Caco-2 (cell line): ENCODE results near the gene RIF1. TPM values are rescaled to one million over a fixed set of nuclear protein-coding genes. Genes with fewer than 3 reads are reported as not detected.

Source experiments
- BruUV-seq: library from RNA; stranded (reverse); fragments of 400-500 nt; replicated peaks from 2 replicates; lab custom pipeline; 2021; lab: Mats Ljungman, UMichigan
- CTCF ChIA-PET: fragments of 300-600 bp; sonication (Branson Sonifier 250); formaldehyde crosslinking; loops from one replicate; lab custom pipeline; 2022; ENCODE audit warnings: antibody characterized with exemption; lab: Charles Lee
- POLR2A ChIA-PET: fragments of 300-600 bp; sonication (Branson Sonifier 250); formaldehyde crosslinking; loops from one replicate; lab custom pipeline; 2022; ENCODE audit warnings: antibody characterized with exemption; lab: Charles Lee
- DNase-seq, 2 experiments: peaks; one replicate each; pipeline versions ENCODE4 v3.0.0 to v3.0.0-alpha.2; 2020 to 2022
- H3K27me3 ChIP-seq: replicated peaks from 2 replicates; pipeline ENCODE4 v1.6.0; 2011; ENCODE audit warnings: low read length; ENCODE audit not compliant: control insufficient read depth, insufficient read depth
- H3K36me3 ChIP-seq: 2 replicates; pipeline ENCODE4 v1.5.1; 2011; ENCODE audit warnings: low read length; ENCODE audit not compliant: control insufficient read depth, insufficient read depth
- H3K4me1 ChIP-seq: fragments of 250-450 bp; sonication (Bioruptor Pico); 2 replicates; pipeline ENCODE4 v1.5.1; 2020; ENCODE audit warnings: mild to moderate bottlenecking
- H3K4me3 ChIP-seq: 2 replicates; pipeline ENCODE4 v1.5.1; 2011; ENCODE audit warnings: low read depth, mild to moderate bottlenecking, control low read depth, low read length
- H3K9me3 ChIP-seq: fragments of 250-450 bp; sonication (Bioruptor Pico); 2 replicates; pipeline ENCODE4 v1.5.1; 2020; ENCODE audit warnings: mild to moderate bottlenecking, moderate library complexity
- H3K27ac Mint-ChIP-seq: one replicate; pipeline ENCODE4 v1.8.0; 2022; ENCODE audit warnings: mixed read lengths; ENCODE audit not compliant: unreplicated experiment
- H3K27me3 Mint-ChIP-seq: one replicate; pipeline ENCODE4 v1.8.0; 2022; ENCODE audit warnings: mixed read lengths; ENCODE audit not compliant: insufficient read depth, unreplicated experiment
- H3K36me3 Mint-ChIP-seq: one replicate; pipeline ENCODE4 v1.8.0; 2022; ENCODE audit warnings: mild to moderate bottlenecking, mixed read lengths; ENCODE audit not compliant: insufficient read depth, unreplicated experiment
- H3K4me1 Mint-ChIP-seq: one replicate; pipeline ENCODE4 v1.8.0; 2022; ENCODE audit warnings: low read depth, mixed read lengths; ENCODE audit not compliant: unreplicated experiment
- H3K4me3 Mint-ChIP-seq: one replicate; pipeline ENCODE4 v1.8.0; 2022; ENCODE audit warnings: mild to moderate bottlenecking, moderate library complexity, mixed read lengths; ENCODE audit not compliant: unreplicated experiment
- H3K9me3 Mint-ChIP-seq: one replicate; pipeline ENCODE4 v1.8.0; 2022; ENCODE audit warnings: mixed read lengths; ENCODE audit not compliant: unreplicated experiment
- intact Hi-C: fragments of 100-400 bp; cut with micrococcal nuclease; formaldehyde crosslinking; loops from one replicate; pipeline ENCODE4 v1.10.0; 2022; ENCODE audit not compliant: unreplicated experiment
- total RNA-seq: library from RNA; stranded (reverse); gene quantifications from 2 replicates; pipeline ENCODE4 v1.2.3, GENCODE V29; 2022
- TF ChIP-seq, protein P1 (sequence below), 2 experiments: fragments of 200-600 bp in 1 of 2; IDR thresholded peaks; 1 replicate in 1 of 2; 2 replicates in 1 of 2; pipeline versions ENCODE4 v1.5.1 to v1.8.0; 2011 to 2022; ENCODE audit warnings: antibody characterized with exemption in 1 of 2, control low read depth in 1 of 2, inconsistent platforms in 1 of 2, low read depth in 1 of 2, low read length in 1 of 2, mild to moderate bottlenecking in 1 of 2, moderate library complexity in 1 of 2; ENCODE audit not compliant: insufficient read depth in 1 of 2, severe bottlenecking in 1 of 2, unreplicated experiment in 1 of 2

The RIF1 gene
- total RNA-seq, 1 experiment from 2014 or later, result 63.9 TPM

DNA sequence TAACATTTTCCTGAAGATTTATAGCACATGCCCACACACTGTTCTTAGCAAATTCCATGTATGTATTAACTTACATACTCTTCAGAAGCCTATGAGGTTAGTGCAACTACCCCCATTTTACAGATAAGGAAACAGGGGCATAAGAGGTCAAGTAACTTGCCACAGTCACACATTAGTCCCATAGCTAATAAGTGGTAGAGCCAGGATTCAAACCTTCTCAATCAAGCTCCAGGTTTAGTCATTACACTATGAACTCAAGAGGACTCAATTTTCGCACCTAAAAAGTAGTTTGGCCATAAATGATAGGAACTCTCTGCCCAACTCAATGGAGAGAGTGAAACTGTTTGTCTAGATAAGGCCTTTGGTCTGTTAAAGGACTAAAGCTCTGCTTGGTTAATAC lies 9.7 kb upstream of the RIF1 start:
- H3K4me3 Mint-ChIP-seq, result no peak overlapping the region
- H3K9me3 ChIP-seq, result no peaks in the 10 kb centered on the region
- ChIA-PET POLR2A (no interaction called here), CTCF (no interaction called here)
- H3K4me1 Mint-ChIP-seq, result no peaks in the 10 kb centered on the region
- no peak for DNase-seq
- intact Hi-C loops, result no loop called here
- BruUV-seq, result no TSS peak
- H3K27me3 ChIP-seq, result no peaks in the 10 kb centered on the region
- H3K4me3 ChIP-seq, result no peak overlapping the region
- H3K36me3 Mint-ChIP-seq, result no peaks in the 10 kb centered on the region
- no peaks in the 10 kb centered on the region for H3K9me3 Mint-ChIP-seq
- H3K27me3 Mint-ChIP-seq, result no peaks in the 10 kb centered on the region
- no peaks in the 10 kb centered on the region for H3K4me1 ChIP-seq
- TF ChIP-seq, protein P1, sequence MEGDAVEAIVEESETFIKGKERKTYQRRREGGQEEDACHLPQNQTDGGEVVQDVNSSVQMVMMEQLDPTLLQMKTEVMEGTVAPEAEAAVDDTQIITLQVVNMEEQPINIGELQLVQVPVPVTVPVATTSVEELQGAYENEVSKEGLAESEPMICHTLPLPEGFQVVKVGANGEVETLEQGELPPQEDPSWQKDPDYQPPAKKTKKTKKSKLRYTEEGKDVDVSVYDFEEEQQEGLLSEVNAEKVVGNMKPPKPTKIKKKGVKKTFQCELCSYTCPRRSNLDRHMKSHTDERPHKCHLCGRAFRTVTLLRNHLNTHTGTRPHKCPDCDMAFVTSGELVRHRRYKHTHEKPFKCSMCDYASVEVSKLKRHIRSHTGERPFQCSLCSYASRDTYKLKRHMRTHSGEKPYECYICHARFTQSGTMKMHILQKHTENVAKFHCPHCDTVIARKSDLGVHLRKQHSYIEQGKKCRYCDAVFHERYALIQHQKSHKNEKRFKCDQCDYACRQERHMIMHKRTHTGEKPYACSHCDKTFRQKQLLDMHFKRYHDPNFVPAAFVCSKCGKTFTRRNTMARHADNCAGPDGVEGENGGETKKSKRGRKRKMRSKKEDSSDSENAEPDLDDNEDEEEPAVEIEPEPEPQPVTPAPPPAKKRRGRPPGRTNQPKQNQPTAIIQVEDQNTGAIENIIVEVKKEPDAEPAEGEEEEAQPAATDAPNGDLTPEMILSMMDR (IDR thresholded peaks at IDR 0.05; ENCODE audit: insufficient read depth in 1 of 2, low read depth in 1 of 2, low read length in 1 of 2, severe bottlenecking in 1 of 2, unreplicated experiment in 1 of 2), result no peak
- no peaks in the 10 kb centered on the region for H3K36me3 ChIP-seq
- H3K27ac Mint-ChIP-seq, result no peak overlapping the region

DNA sequence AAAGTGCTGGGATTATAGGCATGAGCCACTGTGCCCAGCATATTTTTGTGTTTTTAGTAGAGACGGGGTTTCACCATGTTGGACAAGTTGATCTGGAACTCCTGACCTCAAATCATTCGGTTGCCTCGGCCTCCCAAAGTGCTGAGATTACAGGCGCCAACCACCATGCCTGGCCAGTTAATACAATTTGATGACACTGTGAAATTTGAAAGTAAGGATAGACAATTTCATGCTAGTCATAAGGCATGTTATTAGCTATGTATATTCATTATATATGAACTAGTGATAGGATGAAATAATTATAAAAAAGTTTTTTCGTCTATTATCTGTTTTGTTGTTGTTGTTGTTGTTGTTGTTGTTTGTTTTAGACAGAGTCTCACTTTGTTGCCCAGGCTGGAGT lies 8.6 kb upstream of the RIF1 start:
- Mint-ChIP-seq H3K4me3 (no peak overlapping the region), H3K9me3 (no peaks in the 10 kb centered on the region), H3K27ac (no peak overlapping the region), H3K27me3 (peaks cover 1% of the 10 kb centered on the region), H3K36me3 (no peaks in the 10 kb centered on the region), H3K4me1 (no peaks in the 10 kb centered on the region)
- no peak for DNase-seq
- intact Hi-C loops, result no loop called here
- no peaks in the 10 kb centered on the region for H3K36me3 ChIP-seq
- H3K4me1 ChIP-seq, result no peaks in the 10 kb centered on the region
- no peaks in the 10 kb centered on the region for H3K27me3 ChIP-seq
- POLR2A ChIA-PET, result no interaction called here
- H3K4me3 ChIP-seq, result no peak overlapping the region
- TF ChIP-seq, protein P1 (IDR thresholded peaks at IDR 0.05; ENCODE audit: insufficient read depth in 1 of 2, low read depth in 1 of 2, low read length in 1 of 2, severe bottlenecking in 1 of 2, unreplicated experiment in 1 of 2), result no peak
- no TSS peak for BruUV-seq
- no peaks in the 10 kb centered on the region for H3K9me3 ChIP-seq
- CTCF ChIA-PET, result interaction anchor here (0.6 kb wide), 1 partner anchor 9 kb away, joined by 4 read pairs; no protein-coding TSS in a partner anchor

DNA sequence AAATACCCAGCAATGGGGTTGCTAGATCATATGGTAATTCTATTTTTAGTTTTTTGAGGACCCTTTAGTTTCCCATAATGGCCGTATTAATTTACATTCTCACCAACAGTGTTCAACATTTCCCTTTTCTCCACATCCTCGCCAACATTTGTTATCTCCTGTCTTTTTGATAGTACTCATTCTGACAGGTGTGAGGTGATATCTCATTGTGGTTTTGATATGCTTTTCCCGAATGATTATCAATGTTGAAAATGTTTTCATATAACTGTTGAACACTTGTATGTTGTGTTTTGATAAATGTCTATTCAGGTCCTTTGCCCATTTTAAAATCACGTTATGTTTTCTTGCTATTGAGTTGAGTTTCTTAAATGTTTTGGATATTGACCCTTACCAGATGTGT lies 5.8 kb upstream of the RIF1 start:
- H3K4me1 Mint-ChIP-seq, result no peaks in the 10 kb centered on the region
- ChIA-PET POLR2A (no interaction called here), CTCF (no interaction called here)
- no peaks in the 10 kb centered on the region for H3K9me3 Mint-ChIP-seq
- intact Hi-C loops, result no loop called here
- no peak for DNase-seq
- Histone ChIP-seq H3K27me3 (no peaks in the 10 kb centered on the region), H3K4me1 (no peaks in the 10 kb centered on the region), H3K9me3 (no peaks in the 10 kb centered on the region), H3K4me3 (no peak overlapping the region), H3K36me3 (no peaks in the 10 kb centered on the region)
- no peak overlapping the region for H3K4me3 Mint-ChIP-seq
- TF ChIP-seq, protein P1 (IDR thresholded peaks at IDR 0.05; ENCODE audit: insufficient read depth in 1 of 2, low read depth in 1 of 2, low read length in 1 of 2, severe bottlenecking in 1 of 2, unreplicated experiment in 1 of 2), result no peak
- no peak overlapping the region for H3K27ac Mint-ChIP-seq
- no TSS peak for BruUV-seq
- no peaks in the 10 kb centered on the region for H3K36me3 Mint-ChIP-seq
- peaks cover 3% of the 10 kb centered on the region for H3K27me3 Mint-ChIP-seq
